Measurements from ENCODE around the gene TSPO2. TPM values are rescaled to one million over a fixed set of nuclear protein-coding genes. Genes with fewer than 3 reads are reported as not detected.
A peak's percentile ranks its signal among the peaks of the same experiment; 100 is the strongest.

Gene TSPO2
- total and polyA plus RNA-seq, 2 of the 13 experiments (the other 11 are each of a cell fraction or from before 2014, with no cell fraction given): 0.55 TPM; not detected in 1

DNA sequence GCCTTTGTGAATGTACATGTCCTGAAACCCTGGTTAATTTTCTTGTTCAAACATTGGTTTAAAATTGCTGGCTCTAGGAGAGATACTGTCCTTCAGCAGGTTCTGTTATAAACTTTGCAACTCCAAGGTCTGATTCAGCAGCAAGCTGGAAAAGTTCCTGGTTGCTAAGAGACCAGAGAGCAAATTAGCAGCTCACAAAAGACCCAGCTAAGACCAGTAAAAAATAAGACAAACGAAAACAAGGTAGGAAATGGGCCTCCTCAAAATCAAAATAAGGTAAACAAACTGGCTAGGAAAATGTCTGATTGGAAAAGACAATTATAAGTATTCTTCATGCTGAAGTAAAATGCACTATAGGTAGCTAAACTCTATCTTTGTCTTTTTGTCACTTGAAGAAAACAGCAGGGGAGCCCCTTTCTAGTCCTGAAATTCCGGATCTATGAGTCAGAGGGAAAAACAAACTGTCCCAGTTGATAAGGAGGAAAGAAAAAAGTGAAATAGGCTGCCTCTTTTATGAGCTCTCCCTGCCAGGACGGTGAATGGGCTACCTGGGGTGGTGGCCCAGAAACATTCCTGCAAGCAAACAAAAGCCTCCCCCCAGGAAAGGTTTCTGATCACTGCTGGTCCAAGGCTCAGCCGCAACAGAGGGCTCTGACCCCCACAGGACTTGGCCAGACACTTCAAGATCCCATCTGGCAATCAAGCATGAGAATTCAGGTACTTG is 44.9 kb upstream of the TSPO2 start (continued):
- TF ChIP-seq, protein P1, sequence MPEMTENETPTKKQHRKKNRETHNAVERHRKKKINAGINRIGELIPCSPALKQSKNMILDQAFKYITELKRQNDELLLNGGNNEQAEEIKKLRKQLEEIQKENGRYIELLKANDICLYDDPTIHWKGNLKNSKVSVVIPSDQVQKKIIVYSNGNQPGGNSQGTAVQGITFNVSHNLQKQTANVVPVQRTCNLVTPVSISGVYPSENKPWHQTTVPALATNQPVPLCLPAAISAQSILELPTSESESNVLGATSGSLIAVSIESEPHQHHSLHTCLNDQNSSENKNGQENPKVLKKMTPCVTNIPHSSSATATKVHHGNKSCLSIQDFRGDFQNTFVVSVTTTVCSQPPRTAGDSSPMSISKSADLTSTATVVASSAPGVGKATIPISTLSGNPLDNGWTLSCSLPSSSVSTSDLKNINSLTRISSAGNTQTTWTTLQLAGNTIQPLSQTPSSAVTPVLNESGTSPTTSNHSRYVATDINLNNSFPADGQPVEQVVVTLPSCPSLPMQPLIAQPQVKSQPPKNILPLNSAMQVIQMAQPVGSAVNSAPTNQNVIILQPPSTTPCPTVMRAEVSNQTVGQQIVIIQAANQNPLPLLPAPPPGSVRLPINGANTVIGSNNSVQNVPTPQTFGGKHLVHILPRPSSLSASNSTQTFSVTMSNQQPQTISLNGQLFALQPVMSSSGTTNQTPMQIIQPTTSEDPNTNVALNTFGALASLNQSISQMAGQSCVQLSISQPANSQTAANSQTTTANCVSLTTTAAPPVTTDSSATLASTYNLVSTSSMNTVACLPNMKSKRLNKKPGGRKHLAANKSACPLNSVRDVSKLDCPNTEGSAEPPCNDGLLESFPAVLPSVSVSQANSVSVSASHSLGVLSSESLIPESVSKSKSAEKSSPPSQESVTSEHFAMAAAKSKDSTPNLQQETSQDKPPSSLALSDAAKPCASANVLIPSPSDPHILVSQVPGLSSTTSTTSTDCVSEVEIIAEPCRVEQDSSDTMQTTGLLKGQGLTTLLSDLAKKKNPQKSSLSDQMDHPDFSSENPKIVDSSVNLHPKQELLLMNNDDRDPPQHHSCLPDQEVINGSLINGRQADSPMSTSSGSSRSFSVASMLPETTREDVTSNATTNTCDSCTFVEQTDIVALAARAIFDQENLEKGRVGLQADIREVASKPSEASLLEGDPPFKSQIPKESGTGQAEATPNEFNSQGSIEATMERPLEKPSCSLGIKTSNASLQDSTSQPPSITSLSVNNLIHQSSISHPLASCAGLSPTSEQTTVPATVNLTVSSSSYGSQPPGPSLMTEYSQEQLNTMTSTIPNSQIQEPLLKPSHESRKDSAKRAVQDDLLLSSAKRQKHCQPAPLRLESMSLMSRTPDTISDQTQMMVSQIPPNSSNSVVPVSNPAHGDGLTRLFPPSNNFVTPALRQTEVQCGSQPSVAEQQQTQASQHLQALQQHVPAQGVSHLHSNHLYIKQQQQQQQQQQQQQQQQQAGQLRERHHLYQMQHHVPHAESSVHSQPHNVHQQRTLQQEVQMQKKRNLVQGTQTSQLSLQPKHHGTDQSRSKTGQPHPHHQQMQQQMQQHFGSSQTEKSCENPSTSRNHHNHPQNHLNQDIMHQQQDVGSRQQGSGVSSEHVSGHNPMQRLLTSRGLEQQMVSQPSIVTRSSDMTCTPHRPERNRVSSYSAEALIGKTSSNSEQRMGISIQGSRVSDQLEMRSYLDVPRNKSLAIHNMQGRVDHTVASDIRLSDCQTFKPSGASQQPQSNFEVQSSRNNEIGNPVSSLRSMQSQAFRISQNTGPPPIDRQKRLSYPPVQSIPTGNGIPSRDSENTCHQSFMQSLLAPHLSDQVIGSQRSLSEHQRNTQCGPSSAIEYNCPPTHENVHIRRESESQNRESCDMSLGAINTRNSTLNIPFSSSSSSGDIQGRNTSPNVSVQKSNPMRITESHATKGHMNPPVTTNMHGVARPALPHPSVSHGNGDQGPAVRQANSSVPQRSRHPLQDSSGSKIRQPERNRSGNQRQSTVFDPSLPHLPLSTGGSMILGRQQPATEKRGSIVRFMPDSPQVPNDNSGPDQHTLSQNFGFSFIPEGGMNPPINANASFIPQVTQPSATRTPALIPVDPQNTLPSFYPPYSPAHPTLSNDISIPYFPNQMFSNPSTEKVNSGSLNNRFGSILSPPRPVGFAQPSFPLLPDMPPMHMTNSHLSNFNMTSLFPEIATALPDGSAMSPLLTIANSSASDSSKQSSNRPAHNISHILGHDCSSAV (CRISPR knock-in tag; IDR thresholded peaks at IDR 0.05; ENCODE audit: borderline replicate concordance): no peak
- TF ChIP-seq BORCS8-MEF2B (CRISPR knock-in tag; IDR thresholded peaks at IDR 0.05) (no peak), GABPB1 (CRISPR knock-in tag; IDR thresholded peaks at IDR 0.05) (no peak), TRIM24 (CRISPR knock-in tag; IDR thresholded peaks at IDR 0.05) (no peak), POGZ (CRISPR knock-in tag; IDR thresholded peaks at IDR 0.05) (peak; percentile 36; the same call in 1 of the 2 replicates), KMT2A (CRISPR knock-in tag; IDR thresholded peaks at IDR 0.05) (no peak), HMGA1 (CRISPR knock-in tag; conservative IDR thresholded peaks at IDR 0.05) (no peak), ZNF878 (CRISPR knock-in tag; IDR thresholded peaks at IDR 0.05) (no peak), ZNF850 (CRISPR knock-in tag; conservative IDR thresholded peaks at IDR 0.05) (no peak), SUZ12 (IDR thresholded peaks at IDR 0.05; ENCODE audit: low read depth, low read length) (no peak), ARNT2 (CRISPR knock-in tag; IDR thresholded peaks at IDR 0.05; ENCODE audit: low read depth) (no peak), ZKSCAN8 (CRISPR knock-in tag; IDR thresholded peaks at IDR 0.05; ENCODE audit: borderline replicate concordance) (peak; percentile 73; the same call in 1 of the 2 replicates), HMG20A (CRISPR knock-in tag; IDR thresholded peaks at IDR 0.05; ENCODE audit: borderline replicate concordance) (peak; percentile 70), ZNF816 (CRISPR knock-in tag; IDR thresholded peaks at IDR 0.05; ENCODE audit: borderline replicate concordance) (no peak), ZNF350 (CRISPR knock-in tag; IDR thresholded peaks at IDR 0.05; ENCODE audit: borderline replicate concordance, low read depth) (no peak), HOXA9 (CRISPR knock-in tag; IDR thresholded peaks at IDR 0.05; ENCODE audit: borderline replicate concordance) (no peak)
- TF ChIP-seq, protein P2, sequence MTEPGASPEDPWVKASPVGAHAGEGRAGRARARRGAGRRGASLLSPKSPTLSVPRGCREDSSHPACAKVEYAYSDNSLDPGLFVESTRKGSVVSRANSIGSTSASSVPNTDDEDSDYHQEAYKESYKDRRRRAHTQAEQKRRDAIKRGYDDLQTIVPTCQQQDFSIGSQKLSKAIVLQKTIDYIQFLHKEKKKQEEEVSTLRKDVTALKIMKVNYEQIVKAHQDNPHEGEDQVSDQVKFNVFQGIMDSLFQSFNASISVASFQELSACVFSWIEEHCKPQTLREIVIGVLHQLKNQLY (CRISPR knock-in tag; IDR thresholded peaks at IDR 0.05): 0 out of 2 replicates have a peak, but pooled peaks have one; percentile 15
- TF ChIP-seq, protein P3, sequence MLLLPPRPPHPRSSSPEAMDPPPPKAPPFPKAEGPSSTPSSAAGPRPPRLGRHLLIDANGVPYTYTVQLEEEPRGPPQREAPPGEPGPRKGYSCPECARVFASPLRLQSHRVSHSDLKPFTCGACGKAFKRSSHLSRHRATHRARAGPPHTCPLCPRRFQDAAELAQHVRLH (CRISPR knock-in tag; IDR thresholded peaks at IDR 0.05; ENCODE audit: borderline replicate concordance, low read depth): no peak
- TF ChIP-seq, protein P4, sequence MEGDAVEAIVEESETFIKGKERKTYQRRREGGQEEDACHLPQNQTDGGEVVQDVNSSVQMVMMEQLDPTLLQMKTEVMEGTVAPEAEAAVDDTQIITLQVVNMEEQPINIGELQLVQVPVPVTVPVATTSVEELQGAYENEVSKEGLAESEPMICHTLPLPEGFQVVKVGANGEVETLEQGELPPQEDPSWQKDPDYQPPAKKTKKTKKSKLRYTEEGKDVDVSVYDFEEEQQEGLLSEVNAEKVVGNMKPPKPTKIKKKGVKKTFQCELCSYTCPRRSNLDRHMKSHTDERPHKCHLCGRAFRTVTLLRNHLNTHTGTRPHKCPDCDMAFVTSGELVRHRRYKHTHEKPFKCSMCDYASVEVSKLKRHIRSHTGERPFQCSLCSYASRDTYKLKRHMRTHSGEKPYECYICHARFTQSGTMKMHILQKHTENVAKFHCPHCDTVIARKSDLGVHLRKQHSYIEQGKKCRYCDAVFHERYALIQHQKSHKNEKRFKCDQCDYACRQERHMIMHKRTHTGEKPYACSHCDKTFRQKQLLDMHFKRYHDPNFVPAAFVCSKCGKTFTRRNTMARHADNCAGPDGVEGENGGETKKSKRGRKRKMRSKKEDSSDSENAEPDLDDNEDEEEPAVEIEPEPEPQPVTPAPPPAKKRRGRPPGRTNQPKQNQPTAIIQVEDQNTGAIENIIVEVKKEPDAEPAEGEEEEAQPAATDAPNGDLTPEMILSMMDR (CRISPR knock-in tag; IDR thresholded peaks at IDR 0.05): no peak

All from HepG2 (cell line).